Stimulated activated CD4-positive, alpha-beta T cell treated with anti-CD3 and anti-CD28 coated beads, Interleukin-12 subunit alpha, Interleukin-12 subunit beta, amount 100 ng/mL, for 48 hours (primary cell): Measurements from ENCODE around the gene YBEY.

ENCODE experiments used
- DNase-seq, 3 donors: peaks; one replicate each; pipeline ENCODE4 v3.0.0-alpha.2; 2020; ENCODE audit warnings: low read depth in 2 of 3, low spot score in 1 of 3

The YBEY gene

DNA sequence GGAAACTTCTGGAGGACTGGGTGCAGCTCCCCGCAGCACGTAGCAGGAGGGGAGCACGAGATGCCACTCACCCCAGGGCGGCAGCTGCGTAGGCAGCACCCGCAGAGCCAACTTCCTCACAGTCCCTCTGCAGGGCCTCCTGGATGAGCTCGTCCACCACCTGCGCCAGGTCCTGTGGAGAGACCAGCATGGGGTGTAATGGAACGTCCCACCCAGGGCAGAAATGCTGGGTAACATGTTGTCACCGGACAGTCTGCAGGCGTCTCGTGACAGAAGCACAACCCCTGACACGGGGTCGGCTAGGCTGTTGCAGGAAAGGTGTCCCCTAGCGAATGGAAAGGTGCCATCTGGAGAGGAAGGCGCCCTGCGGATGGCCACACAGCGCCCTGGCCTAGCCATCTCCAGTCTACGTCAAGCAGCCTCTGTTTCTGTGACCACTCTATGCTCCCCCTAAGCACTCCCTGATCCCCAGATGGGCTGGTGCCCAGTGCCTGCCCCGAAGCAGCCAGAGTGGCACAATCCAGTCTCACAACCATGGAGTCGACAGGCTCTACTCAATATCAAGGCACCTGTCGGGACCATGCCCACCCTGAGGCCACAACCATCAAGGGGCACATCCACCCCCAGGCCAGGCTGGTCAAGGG, 22.0 kb upstream of the YBEY start:
- no peak for DNase-seq

- no peak for DNase-seq
Measured at GRCh38 chr21:46264690-46265144, 21.4 kb upstream of the YBEY start.

DNA sequence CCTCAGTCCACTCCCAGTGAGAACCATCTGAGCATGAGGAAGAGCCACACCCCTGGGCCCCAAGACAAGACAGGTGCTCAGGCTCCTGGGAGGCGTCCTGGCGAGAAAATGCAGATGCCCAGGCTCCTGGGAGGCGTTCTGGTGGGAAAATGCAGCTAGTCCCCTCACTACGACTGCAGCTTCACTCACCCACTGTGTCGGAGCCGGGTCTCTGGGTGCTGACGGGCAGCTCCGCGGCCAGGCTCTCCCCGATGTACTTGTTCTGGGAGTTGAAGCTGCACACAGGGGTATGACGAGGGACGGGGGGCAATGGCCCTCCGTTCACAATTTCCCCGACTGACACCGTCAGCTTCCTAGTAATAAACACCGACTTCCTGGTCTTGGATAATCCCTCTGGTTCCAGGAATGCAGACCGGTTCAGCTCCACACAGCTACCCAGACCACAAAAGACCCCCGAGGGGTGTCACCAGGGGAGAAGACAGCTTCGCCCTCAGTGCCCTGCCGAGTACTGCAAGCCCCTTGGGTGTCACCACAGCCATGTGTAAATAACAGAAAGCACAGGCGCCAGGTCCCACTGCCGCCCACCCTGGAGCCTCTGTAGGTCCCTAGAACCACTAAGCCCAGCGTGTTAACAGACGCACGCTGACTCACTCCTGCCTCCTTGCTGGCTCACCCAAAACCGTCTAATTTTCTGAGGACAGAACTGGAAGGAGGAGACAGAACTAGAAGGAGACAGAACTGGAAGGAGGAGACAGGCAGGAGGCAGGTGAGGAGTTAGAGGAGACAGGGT, 20.2 kb upstream of the YBEY start:
- DNase-seq, result no peak

DNA sequence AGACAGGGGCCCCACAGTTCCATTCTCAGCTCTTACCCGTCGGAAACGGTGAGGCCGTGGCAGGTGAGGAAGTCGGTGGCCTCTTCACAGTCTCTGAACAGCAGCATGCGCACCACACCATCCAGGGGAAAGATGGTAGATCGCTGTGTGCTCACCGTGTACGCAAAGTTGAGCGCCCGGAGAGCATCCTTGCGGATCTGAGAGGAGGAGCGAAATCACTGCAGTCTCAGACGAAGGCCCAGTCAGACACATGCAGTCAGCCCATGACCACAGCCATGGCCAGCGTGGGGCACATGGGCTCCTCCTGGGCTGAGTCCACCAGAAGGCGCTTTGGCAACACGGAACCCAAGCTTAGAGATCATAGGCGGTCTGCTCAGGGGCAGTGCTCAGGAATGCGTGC, 19.2 kb upstream of the YBEY start:
- DNase-seq, result no peak

- no peak for DNase-seq
Measured at GRCh38 chr21:46268371-46268770, 17.8 kb upstream of the YBEY start.

GRCh38 chr21:46269466-46269865, 16.7 kb upstream of the YBEY start:
- no peak for DNase-seq

GRCh38 chr21:46273341-46273740, 12.8 kb upstream of the YBEY start:
- no peak for DNase-seq

GRCh38 chr21:46274797-46275390, 11.2 kb upstream of the YBEY start:
- DNase-seq, result no peak

DNA sequence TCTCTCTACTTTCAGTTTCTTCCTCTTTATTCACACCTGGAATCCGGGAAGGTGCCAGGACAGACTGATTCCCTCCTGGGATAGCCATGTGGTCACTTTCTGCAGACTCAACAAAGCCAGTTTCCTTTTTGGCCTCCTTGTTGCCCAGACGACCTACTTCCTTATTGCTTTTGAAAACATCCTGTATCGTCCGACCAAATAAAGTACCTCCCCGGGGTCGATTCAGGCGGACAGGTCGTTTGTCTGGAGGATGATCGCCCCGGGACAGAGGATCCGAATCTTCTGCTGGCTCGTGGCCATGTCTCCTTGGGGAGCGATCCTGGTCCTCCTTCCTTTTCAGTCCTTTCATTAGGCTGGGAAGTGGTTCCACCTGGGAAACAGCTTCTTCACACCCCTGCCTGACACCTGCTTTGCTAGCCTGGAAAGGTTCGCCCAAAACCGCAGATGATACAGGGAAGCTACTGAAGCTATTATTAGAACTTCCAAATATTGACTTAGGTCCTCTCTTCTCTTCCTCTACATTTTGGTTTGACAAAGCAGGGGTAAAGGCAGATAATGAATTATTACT, 2.0 kb upstream of the YBEY start:
- DNase-seq, result no peak

GRCh38 chr21:46284733-46285132, 1.4 kb upstream of the YBEY start:
- no peak for DNase-seq

DNA sequence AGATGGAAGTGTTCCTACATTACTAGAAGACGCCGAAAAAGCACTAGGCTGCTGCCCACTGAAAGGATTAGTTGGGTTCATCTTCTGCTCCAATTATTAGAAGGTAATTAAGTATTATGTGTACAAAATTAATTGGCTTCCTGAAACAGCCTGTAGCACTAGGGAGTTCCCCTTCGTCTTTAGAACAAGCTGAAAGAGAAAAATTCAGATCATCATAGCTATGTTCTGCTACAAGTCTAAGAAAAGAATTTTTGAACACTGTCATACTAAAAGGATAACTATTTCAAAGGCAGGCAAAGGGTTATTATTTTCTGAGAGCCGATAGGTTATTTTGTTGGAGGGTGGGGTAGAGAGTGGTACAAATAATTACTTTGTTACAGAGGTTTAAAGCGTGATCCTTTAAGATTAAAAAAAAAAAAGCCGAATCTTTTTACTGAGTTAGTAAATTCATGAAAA, 908 bp upstream of the YBEY start, which contains the start of gene MCM3AP:
Gene MCM3AP (minus strand): TSS at position 406 of the 456 bp plus-strand sequence. CDS start 325 bp downstream, at position 81.
- DNase-seq, result no peak

- no peak for DNase-seq
Measured at GRCh38 chr21:46286648-46287002, 483 bp downstream of the YBEY start.

DNA sequence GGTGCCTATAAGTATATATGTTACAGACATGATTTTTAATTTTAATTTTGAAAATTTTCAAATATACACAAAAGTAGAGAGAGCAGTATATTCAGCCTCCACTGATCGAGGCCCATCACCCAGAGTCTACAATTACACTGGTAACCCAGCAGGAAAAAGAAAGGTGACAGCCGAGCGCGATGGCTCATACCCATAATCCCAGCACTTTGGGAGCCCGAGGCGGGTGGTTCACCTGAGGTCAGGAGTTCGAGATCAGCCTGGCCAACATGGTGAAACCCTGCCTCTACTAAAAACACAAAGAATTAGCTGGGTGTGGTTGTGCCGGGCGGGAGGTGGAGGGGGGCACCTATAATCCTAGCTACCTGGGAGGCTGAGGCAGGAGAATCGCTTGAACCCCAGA, 1.4 kb downstream of the YBEY start:
- no peak for DNase-seq

GRCh38 chr21:46289655-46290179, 3.6 kb downstream of the YBEY start:
- no peak for DNase-seq

DNA sequence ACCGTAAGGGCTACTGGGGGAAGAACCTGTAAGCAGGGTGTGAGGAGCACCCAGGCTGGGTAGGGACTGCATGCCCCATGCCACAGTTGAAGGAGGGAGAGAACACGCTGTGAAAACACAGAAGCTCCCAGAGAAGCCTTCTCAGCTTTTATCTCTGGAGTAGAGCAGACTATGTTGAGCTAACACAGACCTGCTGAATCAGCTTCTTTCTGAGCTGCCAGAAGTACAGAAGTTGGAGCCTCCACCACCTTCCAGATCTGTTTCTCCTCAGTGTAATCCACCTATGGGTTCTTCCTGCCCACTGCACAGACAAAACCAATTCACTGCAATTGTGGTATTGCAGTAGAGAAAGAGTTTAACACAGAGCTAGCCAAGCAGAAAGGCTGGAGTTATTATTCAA, 5.4 kb downstream of the YBEY start:
- no peak for DNase-seq

DNA sequence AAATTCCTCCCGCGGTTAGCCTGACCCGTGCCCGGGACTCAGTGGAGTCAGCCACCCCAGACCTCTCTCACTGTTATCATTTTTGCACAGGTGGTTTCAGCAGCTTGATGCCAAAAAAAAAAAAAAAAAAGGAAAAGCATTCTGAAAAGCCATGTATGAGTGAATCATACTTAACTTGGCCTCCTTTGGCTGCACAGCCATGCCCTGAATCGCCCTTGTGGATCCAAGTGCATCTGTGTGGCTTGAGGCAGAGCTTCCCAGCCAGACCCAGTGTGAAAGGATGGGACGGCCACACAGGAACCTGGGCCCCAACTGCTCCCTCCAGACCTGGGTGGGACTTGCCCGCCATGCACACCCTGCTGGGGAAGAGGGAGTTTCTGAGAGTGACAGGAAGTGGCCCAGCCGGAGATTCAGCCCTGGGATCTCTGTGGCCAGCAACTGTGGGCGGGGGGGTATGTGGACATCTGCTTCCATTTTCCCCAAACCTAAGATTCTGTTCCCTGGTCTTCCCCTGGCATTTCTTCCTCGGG, 8.6 kb downstream of the YBEY start:
- DNase-seq, result no peak

- DNase-seq, result no peak
Measured at GRCh38 chr21:46295177-46295770, 9.1 kb downstream of the YBEY start.

DNA sequence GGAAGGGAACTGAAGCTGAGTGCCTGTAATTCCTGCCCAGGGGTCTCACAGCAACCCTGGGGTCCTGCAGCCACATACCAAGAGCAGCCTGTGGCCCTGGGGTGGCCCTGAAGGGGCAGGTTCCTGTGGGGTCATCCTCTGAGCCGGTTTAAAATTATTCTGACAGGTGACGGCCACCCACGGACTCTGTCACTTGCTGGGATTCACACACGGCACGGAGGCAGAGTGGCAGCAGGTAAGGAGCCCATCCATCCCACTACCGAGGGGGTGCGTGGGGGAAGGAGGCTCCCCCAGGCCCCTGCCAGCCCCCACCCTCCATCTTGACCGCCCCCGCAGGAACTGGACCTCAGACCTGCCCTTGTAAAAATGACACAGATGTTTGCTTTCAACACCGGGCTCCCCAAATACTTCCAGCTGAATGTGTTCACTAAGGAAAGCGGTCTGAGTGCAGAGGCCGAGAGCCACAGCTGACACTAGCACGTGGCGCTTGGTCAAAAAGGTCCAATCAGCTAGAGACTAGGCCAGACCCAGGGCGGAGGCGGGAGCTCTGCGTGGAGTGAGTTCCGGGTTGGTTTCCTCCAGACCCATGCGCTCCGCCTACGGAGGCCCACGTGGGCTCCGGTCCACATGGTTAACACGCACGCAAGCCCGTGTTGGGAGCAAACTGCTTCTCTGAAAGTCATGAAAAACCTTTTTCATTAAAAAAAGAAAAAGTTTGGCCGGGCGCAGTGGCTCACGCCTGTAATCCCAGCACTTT, 10.0 kb downstream of the YBEY start:
- DNase-seq, result peak; percentile 34 to 58 (median 39)

- no peak for DNase-seq
Measured at GRCh38 chr21:46297338-46298271, 11.5 kb downstream of the YBEY start.
